ENCODE data around the gene RPL23.

Gene RPL23

DNA sequence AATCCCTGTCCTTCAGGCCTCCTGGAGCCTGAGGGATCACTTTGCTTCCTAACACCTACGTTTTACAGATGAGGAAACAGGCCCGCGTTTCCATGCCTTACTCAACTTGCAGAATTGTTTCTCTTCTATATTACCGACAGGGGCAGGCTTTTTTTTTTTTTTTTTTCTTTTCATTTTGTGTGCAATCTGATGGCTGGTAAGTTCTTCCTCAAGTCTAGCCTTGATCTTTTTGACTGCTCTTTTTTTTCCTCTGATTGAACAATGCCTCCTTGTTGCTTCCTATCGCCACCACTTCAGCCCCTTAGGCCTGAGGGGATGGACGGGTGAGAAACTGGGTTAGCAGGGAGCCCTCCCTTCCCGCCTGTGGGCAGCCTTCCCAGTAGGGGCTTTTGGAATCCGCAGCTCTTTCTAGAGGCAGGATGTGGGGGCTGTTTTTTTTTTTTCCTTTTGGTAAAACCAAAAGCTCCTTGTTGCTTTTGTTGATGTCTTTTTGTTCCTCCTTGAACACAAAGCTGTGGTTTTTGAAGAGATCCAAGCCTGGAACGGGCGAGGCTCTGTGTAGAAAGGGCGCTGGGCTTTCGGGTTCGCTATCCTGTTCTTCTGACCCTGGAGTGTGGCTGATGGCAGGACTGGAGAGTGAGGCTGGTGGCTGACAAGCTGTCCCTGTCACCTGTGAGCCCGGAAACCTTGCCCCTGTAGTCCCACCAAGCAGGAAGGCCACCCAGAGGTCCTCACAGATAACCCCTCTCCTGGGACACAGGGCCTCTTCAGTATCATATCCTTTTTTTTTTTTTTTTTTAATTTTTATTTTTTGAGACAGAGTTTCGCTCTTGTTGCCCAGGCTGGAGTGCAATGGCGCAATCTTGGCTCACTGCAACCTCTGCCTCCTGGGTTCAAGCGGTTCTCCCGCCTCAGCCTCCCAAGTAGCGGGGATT is 30.3 kb upstream of the RPL23 start:
- DNase-seq (ENCODE audit: low read depth in 2 of 2) = no peak

DNA sequence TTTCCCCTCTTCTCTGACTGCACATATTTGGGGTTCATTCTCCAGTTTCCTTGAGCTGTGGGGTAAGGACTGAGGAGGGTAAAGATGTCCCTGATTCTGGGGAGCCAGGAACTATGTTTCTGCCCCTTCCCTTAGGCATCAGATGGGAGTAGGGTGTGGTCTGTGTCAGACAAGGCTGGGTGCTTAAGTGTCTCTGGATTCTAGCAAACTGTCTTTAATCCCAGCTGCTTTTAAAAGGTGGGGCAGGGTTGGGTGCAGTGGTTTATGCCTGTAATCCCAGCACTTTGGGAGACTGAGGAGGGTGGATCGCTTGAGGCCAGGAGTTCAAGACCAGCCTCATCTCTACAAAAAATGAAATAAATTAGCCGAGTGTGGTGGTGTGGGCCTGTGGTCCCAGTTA is 29.3 kb upstream of the RPL23 start:
- DNase-seq (ENCODE audit: low read depth in 2 of 2) = no peak

- no peak for DNase-seq (ENCODE audit: low read depth in 2 of 2)
Measured at GRCh38 chr17:38881600-38882191, 28.2 kb upstream of the RPL23 start.

GRCh38 chr17:38879878-38880665 is 26.6 kb upstream of the RPL23 start:
- DNase-seq (ENCODE audit: low read depth in 2 of 2) = no peak

GRCh38 chr17:38877130-38877851 is 23.8 kb upstream of the RPL23 start:
- DNase-seq (ENCODE audit: low read depth in 2 of 2) = no peak

DNA sequence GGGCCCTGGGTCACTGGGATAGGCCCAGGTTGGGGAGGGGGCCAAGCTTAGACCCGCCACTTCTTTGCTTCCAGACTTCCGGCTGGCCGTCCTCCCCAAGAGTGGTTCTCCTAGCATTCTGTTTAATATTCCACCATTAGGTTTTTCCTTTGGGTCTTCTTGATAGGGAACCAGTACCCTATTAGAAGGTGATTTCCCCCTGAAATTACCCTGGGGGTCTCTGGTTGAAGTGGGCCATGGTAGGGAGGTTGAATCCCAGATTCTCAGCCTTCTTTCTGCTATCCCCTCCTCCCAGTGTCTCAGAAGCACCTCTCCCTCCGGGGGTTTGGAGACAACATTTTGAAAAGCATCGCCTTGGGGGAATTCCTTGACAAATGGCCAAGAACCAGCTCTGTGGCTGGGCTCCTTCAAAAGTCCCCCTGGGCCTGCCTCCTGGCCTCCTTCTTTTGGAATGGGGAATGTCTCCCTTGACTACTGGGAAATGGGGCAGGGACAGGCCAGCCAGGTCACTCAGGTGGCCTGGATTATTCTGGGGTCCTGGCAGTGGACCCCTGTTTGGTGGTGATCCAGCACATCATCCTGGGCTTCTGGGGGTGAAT is 22.1 kb upstream of the RPL23 start:
- no peak for DNase-seq (ENCODE audit: low read depth in 2 of 2)

GRCh38 chr17:38874505-38875400 is 21.2 kb upstream of the RPL23 start:
- no peak for DNase-seq (ENCODE audit: low read depth in 2 of 2)

GRCh38 chr17:38873640-38874380 is 20.3 kb upstream of the RPL23 start:
- no peak for DNase-seq (ENCODE audit: low read depth in 2 of 2)

- DNase-seq (ENCODE audit: low read depth in 2 of 2) = no peak
Measured at GRCh38 chr17:38872671-38873385, 19.3 kb upstream of the RPL23 start.

DNA sequence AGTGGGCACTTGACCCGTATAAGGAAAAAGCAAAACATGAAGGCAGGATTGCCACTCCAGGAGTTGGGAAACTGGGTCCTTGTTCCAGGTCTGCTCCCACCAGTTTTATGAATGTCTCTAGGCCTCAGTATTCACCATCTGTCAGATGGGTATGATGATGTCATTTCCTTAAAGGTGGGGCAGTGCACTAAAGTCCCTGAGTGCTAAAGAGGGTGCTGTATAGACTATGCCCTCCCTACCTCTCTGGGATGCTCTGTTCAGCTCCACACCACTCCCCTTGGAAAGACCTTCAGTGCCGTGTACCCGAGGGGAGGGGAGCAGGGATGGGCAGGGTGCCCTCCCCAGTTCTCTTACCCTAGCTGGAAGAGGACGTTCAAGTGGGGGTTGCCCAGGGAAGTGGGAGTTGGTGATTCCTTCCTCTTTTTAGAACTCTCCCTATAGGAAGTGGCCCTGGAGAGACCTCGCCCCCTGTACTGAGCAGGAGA is 18.5 kb upstream of the RPL23 start:
- DNase-seq (ENCODE audit: low read depth in 2 of 2) = no peak

- DNase-seq (ENCODE audit: low read depth in 2 of 2) = peak in 1 of 2 donors; percentile 53
Measured at GRCh38 chr17:38871247-38872015, 17.9 kb upstream of the RPL23 start.

DNA sequence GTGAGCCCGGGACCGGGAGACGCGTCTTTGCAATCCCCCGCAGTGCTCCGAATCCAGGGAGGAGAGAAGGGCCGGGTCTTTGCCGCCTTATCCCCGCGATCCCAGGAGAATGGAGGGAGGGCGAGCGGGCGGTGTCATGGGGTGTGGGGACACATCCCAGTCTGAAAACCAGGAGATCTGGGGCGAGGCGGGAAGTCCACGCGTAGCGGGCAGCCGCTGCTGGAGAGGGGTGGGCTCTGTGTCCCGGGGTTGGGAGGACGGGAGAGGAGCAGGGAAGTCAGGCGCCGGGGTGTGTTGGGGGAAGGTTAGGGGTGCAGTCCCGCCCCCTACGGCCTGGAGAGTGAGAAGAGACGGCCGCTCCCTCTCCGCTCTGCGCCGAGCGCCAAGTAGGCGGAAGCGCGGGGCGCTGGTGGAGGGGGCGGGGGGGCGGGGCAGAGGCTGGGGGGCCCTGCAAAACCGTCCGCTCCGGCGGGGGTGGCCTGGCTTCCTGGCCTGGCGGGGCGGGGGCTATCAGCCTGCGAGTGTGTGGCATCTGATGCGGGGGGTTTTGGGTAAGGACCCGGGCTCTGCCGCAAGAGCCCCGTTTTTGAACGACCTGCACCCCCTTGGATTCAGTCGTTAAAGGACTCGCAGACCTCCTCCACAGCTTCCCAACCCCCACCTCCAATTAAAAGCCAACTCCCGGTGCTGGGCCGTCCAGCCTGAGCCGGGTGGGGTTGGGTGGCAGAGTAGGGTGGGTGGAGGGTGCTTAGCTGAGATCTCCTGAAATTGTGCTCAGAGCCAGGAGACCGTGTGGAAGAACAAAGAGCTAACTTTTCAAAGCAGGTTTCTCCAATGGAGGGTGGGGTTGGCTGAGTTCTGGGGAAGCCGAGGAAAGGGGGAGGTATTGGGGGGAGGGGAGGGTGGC is 17.0 kb upstream of the RPL23 start:
- peak in 1 of 2 donors; percentile 49 for DNase-seq (ENCODE audit: low read depth in 2 of 2)

DNA sequence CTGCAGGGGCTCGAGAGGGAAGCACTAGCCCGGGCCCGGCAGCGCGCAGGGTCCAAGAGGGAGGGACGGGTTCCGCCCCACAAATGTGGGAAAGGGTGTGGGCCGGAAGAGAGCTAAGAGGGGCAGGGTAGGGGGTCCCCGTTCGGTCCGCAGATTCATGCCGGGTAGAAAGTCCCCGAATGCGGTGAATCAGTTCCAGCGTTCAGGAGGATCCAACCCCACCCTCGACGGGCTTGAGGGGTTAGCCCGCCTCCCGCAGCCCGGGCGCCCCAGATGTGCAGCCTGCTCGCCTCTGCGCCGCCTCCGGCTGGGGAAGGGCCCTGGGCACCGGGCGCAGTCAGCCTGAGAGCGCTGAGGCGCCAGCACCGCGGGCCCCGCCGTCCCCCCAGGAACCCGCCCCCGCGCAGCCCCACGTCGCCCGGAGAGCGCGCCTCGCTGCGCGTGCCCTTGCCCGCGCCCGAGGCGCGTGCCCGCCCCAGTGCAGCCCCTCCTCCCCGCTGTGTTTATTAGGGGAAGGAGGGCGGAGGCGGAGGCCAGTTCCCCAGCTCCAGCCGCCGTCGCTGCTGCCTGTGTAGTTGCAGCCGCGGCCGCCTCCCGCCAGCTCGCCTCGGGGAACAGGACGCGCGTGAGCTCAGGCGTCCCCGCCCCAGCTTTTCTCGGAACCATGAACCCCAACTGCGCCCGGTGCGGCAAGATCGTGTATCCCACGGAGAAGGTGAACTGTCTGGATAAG is 16.2 kb upstream of the RPL23 start, which contains the start of gene LASP1:
Gene LASP1, plus strand, starts transcription at position 533 of the 733 bp plus-strand sequence. Its CDS starts 132 bp downstream, at position 665.
- DNase-seq (ENCODE audit: low read depth in 2 of 2) = peak; percentile 74 to 75

- DNase-seq (ENCODE audit: low read depth in 2 of 2) = peak; percentile 70 to 82
Measured at GRCh38 chr17:38868817-38869525, 15.4 kb upstream of the RPL23 start.
